Stomach (tissue), 9 donors: Measurements from ENCODE around the gene HRH1. TPM values are rescaled to one million over a fixed set of nuclear protein-coding genes. Genes with fewer than 3 reads are reported as not detected.
"Not testable (repeated sequence)": the region's sequence is repeated elsewhere in the genome, so short reads cannot be mapped to it uniquely, and the experiment has no call there.

Experiments used
- DNase-seq, 2 donors: peaks; one replicate each; pipeline versions ENCODE4 v3.0.0 to v3.0.0-alpha.2; 2013 to 2019
- H3K27ac ChIP-seq, 5 donors: fragments of 200-600 bp in 4 of 5; sonication (generic) in 4 of 5; one replicate each; pipeline ENCODE4 v1.5.1; 2013 to 2019; ENCODE audit warnings: mild to moderate bottlenecking in 1 of 5, moderate library complexity in 1 of 5
- H3K27me3 ChIP-seq, 3 donors: fragments of 200-600 bp; sonication (generic); one replicate each; pipeline ENCODE4 v1.5.1; 2017 to 2019; ENCODE audit warnings: mixed run types in 1 of 3
- H3K36me3 ChIP-seq, 4 donors: fragments of 200-600 bp; sonication (generic); 1 replicate in 3 of 4; 2 replicates in 1 of 4; pipeline ENCODE4 v1.5.1; 2016 to 2019
- H3K4me1 ChIP-seq, 4 donors: fragments of 200-600 bp; sonication (generic); one replicate each; pipeline ENCODE4 v1.5.1; 2016 to 2019
- H3K4me3 ChIP-seq, 4 donors: fragments of 200-600 bp; sonication (generic) in 3 of 4; one replicate each; pipeline ENCODE4 v1.5.1; 2016 to 2019; ENCODE audit warnings: mild to moderate bottlenecking in 1 of 4
- H3K9me3 ChIP-seq, 4 donors: fragments of 200-600 bp; sonication (generic); one replicate each; pipeline ENCODE4 v1.5.1; 2016 to 2019
- CTCF ChIP-seq, 7 experiments: fragments of 450-650 bp in 4 of 7; fragments of 200-600 bp in 3 of 7; sonication (generic) in 3 of 7; IDR thresholded peaks; one replicate each; pipeline ENCODE4 v1.5.1; 2016 to 2019; ENCODE audit warnings: antibody characterized with exemption in 7 of 7, control low read depth in 2 of 7, mild to moderate bottlenecking in 1 of 7
- EP300 ChIP-seq: sonication (generic); formaldehyde crosslinking; IDR thresholded peaks from one replicate; pipeline ENCODE4 v1.6.1; 2017; ENCODE audit warnings: antibody characterized with exemption
- POLR2A ChIP-seq, 4 donors: fragments of 450-650 bp; IDR thresholded peaks; one replicate each; pipeline ENCODE4 v1.6.1; 2016; ENCODE audit warnings: antibody characterized with exemption in 4 of 4, control low read depth in 2 of 4, mild to moderate bottlenecking in 1 of 4, moderate library complexity in 1 of 4
- POLR2AphosphoS5 ChIP-seq, 3 donors: sonication (generic); formaldehyde crosslinking; IDR thresholded peaks; one replicate each; pipeline ENCODE4 v1.6.1; 2016; ENCODE audit warnings: antibody characterized with exemption in 3 of 3
- whole genome bisulfite sequencing, 5 donors: extraction: QIAGEN DNeasy Blood & Tissue Kit in 3 of 5; methylation state at CpG; one replicate each; pipeline versions ENCODE4 v1.1.5 to v1.1.7; 2013 to 2018; 5-methylcytosine and 5-hydroxymethylcytosine counted together
- intact Hi-C: fragments of 100-400 bp; cut with DNase I; formaldehyde crosslinking; loops from one replicate; pipeline ENCODE4 v1.15.1; 2023; ENCODE audit warnings: low total_unique reads
- polyA plus RNA-seq, 3 donors: library from polyadenylated mRNA; stranded (reverse); fragments of 200-250 nt; gene quantifications; one replicate each; pipeline ENCODE4 v1.2.3, GENCODE V29; 2013
- total RNA-seq, 5 donors: library from RNA; depleted of rRNA; stranded (reverse); fragments of >200 nt; gene quantifications; one replicate each; pipeline versions ENCODE4 v1.1.0 to v1.2.3, GENCODE V29; 2014 to 2016
- donor health status: healthy with polysubstance abuse.
- donor health status: Bipolar disorder and iron deficiency.
- donor health status: healthy.

The HRH1 gene
- total and polyA plus RNA-seq, 8 donors: under 0.01 to 5.0 (median 0.37) TPM; not detected in 1

DNA sequence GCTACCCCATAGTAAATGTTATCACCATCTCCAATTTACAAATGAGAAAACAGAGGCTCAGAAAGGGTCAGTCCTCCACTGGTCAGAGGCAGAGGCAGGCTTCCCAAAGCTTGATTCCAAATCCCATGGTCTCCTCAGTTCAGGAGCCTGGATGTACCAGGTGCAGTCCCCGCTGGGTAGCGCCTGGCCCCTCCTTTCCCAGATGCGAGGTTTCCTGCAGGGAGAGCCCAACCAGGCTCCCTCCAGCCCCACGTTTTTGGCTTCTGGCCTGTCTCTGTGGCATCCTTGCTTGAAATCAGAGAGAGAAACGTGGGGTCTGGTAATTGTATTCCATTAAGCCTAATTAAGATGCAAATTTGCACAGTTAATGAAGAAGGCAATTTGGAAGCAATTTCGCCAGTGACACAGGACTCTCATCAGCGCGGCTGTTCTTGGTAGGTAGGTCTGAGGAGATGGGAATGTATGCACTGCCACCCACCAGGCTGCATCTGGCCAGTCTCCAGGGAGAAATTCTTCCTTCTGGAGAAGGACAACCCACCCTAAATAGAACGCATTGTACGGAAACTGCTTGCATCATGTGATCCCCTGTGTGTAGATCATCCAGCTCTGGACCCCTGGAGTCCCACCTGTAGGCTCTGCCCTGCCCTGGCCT, 50.5 kb downstream of the HRH1 start:
- no peak for TF ChIP-seq POLR2A (IDR thresholded peaks at IDR 0.05)
- no peak for TF ChIP-seq POLR2AphosphoS5 (IDR thresholded peaks at IDR 0.05)
- no peak for TF ChIP-seq CTCF (IDR thresholded peaks at IDR 0.05)
- no peak for TF ChIP-seq EP300
- H3K27me3 ChIP-seq: no peaks in the 10 kb centered on the region
- DNase-seq: no peak
- peaks cover 0 to 2% (median 0%) of the 10 kb centered on the region in 4 donors for H3K9me3 ChIP-seq
- WGBS, 5 donors: 61 to 69% (median 63%) methylated on average over 10 of the region's 10 CpGs
- H3K36me3 ChIP-seq: no peaks in the 10 kb centered on the region
- H3K4me1 ChIP-seq: peaks cover 0 to 7% (median 0%) of the 10 kb centered on the region in 4 donors
- no peak overlapping the region for H3K27ac ChIP-seq
- no peak overlapping the region for H3K4me3 ChIP-seq
- intact Hi-C loops: no loop called here

GRCh38 chr3:11205881-11206280, 51.6 kb downstream of the HRH1 start:
- H3K27ac ChIP-seq, H3K4me3 ChIP-seq, H3K4me1 ChIP-seq, intact Hi-C loops, H3K27me3 ChIP-seq, H3K9me3 ChIP-seq, DNase-seq, H3K36me3 ChIP-seq: not testable (repeated sequence)
- 76 to 85% (median 79%) methylated on average over 11 to 14 of the region's 14 CpGs for WGBS, 5 donors

- no peak overlapping the region for H3K27ac ChIP-seq
- H3K36me3 ChIP-seq: no peaks in the 10 kb centered on the region
- peaks cover 0 to 9% (median 0%) of the 10 kb centered on the region in 4 donors for H3K4me1 ChIP-seq
- WGBS, 5 donors: 85 to 92% (median 86%) methylated on average over 8 of the region's 8 CpGs
- no peak overlapping the region for H3K4me3 ChIP-seq
- H3K27me3 ChIP-seq: no peaks in the 10 kb centered on the region
- intact Hi-C loops: no loop called here
- DNase-seq: no peak
- H3K9me3 ChIP-seq: no peaks in the 10 kb centered on the region
- TF ChIP-seq CTCF (IDR thresholded peaks at IDR 0.05): no peak
- no peak for TF ChIP-seq EP300
- TF ChIP-seq POLR2A (IDR thresholded peaks at IDR 0.05): no peak
- TF ChIP-seq POLR2AphosphoS5 (IDR thresholded peaks at IDR 0.05): no peak
These were observed 52.0 kb downstream of the HRH1 start for GRCh38 chr3:11206316-11206715.

- no peak overlapping the region for H3K27ac ChIP-seq
- no peaks in the 10 kb centered on the region for H3K9me3 ChIP-seq
- intact Hi-C loops: no loop called here
- DNase-seq: no peak
- peaks cover 0 to 11% (median 0%) of the 10 kb centered on the region in 4 donors for H3K4me1 ChIP-seq
- WGBS, 5 donors: 85 to 92% (median 88%) methylated on average over 8 of the region's 8 CpGs
- H3K27me3 ChIP-seq: no peaks in the 10 kb centered on the region
- TF ChIP-seq EP300: no peak
- no peak for TF ChIP-seq POLR2A (IDR thresholded peaks at IDR 0.05)
- no peak for TF ChIP-seq POLR2AphosphoS5 (IDR thresholded peaks at IDR 0.05)
- no peak for TF ChIP-seq CTCF (IDR thresholded peaks at IDR 0.05)
- H3K36me3 ChIP-seq: no peaks in the 10 kb centered on the region
- no peak overlapping the region for H3K4me3 ChIP-seq
These were observed 52.7 kb downstream of the HRH1 start for GRCh38 chr3:11206953-11207352.
